GM21360 (cell line): Measurements from ENCODE around the gene COP1.
"Not testable (repeated sequence)": the region's sequence is repeated elsewhere in the genome, so short reads cannot be mapped to it uniquely, and the experiment has no call there.

Experiments
- ATAC-seq: cut with Tn5 transposase; IDR thresholded peaks from one replicate; pipeline ENCODE4 v1.9.1; 2021; ENCODE audit warnings: mild to moderate bottlenecking, moderate library complexity; ENCODE audit not compliant: unreplicated experiment

The COP1 gene

DNA sequence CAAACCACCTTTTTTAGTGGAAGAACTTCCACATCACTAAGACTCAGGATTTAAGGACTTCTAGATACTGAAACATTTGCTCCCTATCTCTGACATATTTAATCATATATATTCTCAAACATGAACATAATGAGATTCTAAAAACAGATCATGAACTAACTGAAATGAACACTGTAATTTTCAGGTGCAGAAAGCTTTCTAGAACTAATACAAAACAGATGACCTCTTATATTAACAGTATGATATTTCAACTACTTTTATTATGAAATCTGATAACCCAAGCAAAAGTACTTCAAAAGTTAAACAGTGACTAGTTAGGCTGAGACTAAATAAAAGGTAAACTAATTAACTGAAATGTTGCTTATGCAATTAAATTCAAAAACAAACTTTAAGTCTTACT lies 157.5 kb downstream of the COP1 start:
- no peak for ATAC-seq

DNA sequence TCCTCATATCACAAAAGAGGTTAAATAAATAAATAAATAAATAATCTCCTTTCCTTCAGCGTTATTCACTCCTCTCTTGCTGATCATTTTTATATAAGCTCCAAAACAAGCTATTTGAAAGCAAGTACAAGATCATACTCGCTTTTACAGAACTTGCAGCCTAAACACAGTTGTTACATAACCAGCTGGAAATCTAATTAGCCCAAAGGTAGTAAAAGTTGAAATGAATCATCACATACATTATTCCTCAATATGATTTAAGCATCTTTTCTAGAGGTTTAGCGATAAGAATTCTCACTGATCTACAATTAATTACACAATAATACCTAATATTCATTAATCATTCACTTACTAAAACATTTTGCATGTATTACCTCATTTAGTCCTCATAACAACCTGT lies 160.2 kb downstream of the COP1 start:
- ATAC-seq: no peak

DNA sequence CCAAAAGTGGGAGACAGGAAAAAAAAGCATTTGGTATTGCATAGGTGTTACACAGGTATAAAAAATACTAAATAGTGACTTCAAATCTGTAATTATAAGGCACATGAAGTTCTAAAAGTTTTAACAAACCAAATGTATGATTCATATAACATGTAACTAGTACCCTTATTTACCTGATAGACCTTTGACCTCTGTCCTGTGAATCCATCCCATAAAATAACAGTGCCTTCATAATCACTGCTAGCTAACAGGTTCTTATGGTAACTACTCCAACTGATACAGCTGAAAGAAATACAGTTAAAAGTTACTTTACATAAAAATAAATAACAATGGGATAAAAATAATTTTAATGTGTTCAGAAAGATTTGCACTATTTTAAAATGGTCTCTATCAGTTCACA lies 163.5 kb downstream of the COP1 start:
- ATAC-seq: no peak

DNA sequence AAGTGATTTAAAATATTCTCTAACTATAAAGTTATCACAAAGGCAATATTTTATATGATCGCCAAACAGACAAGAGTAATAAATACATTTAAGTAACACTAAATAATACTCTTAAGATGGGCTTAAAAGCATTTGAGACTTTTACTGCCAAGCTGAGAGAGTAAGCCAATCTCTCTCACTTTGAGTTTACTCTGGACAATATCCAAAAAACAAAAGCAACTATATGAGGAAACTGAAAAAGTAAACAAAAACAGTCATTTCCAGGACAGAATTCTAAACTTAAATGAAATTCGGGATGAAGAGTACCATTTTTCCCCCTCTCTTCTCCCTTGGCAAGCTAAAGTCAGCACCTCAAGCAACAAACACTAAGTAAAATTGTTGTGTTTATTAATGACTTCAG lies 173.2 kb downstream of the COP1 start:
- ATAC-seq: no peak

DNA sequence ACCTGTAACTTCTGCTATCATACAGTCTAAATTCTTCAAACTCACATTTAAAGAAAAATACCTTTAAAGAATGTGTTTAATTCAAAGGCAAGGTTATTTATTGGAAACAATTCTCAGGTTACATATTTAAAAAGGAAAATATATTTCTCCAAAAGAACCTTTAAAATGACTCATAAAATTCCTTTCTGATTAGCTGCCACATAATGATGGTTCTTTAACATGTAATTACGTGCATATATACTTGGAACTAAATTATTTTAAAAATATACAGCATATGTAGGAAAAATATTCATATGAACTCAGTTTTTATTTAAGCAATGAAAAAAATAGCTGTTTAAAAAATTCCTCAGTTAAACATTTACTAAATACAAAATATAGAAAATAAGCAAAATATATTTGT lies 173.6 kb downstream of the COP1 start:
- no peak for ATAC-seq

DNA sequence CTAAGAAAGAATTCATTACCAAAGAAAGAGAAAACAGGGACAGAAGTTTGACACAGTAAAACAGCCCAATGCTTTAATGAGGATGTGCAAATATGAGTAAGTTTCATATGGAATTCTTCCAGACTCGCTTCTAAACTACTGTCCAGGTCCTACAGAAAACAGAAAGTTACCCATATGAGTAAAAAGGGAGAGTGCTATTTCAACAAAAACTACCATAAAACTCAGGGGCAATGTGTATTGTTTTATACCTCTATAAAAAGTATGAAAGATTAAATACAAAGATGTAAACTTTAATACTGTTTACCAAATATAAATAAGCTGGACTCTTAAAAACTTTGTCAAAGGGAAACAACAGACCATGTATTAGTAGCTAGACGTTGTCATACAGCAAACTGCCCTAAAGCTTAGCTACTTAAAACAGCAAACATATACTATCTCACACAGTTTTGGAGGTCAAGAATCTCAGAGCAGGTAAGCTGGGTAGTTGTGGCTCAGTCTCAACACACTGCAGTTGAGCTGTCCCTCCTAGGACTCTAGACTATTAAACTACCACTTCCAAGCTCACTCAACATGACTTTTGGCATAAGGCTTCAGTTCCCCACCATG lies 174.9 kb downstream of the COP1 start:
- ATAC-seq: no peak

DNA sequence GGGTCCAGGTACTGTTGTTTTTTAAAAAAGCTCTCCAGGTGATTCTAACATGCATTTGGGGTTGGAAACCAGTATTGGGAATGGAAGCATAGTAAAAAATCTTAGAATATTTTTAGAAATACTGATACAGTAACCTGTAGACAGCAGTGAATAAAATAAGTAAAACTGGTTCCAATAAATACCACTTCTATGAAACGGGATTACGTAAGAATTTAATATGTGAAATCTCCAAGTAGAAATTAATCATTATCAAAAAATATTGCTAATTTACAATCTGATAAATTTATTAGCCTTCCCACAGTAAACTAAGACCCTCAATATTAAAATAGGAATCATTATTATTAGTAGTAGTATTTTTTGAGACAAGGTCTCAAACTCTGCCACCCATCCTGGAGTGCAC lies 177.5 kb downstream of the COP1 start:
- no peak for ATAC-seq

DNA sequence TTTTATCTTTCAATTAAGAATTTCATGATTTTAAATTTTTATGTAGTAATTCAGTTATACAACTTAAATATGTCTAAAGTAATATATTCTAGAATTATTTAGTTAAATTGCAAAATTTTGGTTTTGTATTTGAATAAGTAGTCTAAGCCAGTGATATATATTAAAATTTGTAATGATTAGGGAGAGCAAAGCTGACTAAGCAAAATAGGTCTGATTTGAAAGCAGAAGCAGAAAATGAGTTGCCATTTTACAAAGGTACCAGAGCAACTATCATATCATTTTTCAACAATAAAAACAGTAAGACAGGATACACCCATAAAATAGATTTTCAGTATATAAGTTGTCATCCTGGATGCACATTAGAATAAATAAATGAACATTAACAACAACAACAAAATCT lies 177.9 kb downstream of the COP1 start:
- ATAC-seq: no peak

DNA sequence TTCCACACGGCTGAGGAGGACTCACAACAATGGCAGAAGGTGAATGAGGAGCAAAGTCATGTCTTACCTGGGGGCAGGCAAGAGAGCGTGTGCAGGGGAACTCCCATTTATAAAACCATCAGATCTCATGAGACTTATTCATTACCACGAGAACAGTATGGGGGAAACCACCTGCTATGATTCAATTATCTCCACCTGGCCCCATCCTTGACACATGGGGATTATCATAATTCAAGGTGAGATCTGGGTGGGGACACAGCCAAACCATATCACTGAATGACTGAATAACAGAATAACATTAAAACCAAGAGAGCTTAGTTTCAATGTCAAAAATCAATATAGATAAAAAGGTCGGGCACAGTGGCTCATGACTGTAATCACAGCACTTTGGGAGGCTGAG lies 179.2 kb downstream of the COP1 start:
- ATAC-seq: not testable (repeated sequence)

DNA sequence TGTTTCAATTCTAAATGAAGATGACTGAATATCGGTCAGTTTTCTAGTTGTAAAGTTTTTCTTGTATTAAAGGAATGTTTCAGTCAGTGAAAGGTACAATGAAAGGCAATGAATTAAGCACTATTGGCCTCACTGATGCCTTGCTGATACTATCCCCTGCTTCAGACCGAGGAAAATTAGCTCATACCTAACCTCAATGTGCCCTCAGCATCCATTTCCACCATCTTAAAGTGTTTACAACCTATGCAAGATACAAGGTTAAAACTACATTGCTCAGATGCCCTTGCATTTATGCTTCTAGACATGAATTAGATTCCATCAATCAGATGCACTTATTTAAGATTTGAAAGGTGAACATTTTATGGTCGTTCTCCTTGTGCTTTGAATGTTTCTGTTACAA lies 184.5 kb downstream of the COP1 start:
- ATAC-seq: no peak

DNA sequence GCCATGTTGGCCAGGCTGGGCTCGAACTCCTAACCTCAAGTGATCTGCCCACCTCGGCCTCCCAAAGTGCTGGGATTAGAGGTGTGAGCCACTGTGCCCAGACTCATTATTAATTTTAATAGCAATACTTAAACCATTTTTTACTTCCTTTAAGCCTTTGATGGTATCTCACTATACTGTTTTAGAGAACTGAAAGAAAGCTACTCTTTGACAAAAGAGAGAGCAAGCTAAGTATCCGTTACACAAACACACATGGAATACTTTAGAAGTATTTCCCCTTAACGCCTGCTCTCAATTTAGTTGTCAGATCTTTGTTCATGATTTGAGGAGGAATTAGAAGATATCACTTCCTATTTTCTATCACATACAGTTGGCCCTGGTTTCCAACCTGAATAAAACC lies 189.4 kb downstream of the COP1 start:
- no peak for ATAC-seq

DNA sequence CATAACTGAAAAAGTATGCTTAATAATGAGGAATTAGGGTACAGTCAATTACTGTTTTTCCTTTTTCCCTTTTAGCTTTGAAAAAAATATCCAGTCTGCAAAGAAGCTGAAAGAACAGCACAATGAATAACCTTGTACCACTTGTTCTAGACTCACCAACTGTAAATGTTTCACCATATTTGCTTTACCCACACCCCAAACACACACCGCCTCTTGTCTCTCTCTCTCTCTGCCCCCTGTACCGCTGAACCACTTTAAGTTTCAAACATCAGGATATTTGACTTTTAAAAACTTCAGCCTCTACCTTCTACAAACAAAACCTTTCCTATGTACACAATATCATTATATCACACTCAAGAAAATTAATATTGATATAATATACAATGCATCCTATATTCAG lies 197.1 kb downstream of the COP1 start:
- no peak for ATAC-seq

DNA sequence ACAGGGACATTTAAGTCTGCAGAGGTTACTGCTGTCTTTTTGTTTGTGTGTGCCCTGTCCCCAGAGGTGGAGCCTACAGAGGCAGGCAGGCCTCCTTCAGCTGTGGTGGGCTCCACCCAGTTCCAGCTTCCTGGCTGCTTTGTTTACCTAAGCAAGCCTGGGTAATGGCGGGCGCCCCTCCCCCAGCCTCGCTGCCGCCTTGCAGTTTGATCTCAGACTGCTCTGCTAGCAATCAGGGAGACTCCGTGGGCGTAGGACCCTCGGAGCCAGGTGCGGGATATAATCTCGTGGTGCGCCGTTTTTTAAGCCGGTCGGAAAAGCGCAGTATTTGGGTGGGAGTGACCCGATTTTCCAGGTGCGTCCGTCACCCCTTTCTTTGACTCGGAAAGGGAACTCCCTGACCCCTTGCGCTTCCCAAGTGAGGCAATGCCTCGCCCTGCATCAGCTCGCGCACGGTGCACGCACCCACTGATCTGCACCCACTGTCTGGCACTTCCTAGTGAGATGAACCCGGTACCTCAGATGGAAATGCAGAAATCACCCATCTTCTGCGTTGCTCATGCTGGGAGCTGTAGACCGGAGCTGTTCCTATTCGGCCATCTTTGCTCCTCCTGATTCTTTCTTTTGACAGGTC lies 199.2 kb downstream of the COP1 start:
- not testable (repeated sequence) for ATAC-seq

DNA sequence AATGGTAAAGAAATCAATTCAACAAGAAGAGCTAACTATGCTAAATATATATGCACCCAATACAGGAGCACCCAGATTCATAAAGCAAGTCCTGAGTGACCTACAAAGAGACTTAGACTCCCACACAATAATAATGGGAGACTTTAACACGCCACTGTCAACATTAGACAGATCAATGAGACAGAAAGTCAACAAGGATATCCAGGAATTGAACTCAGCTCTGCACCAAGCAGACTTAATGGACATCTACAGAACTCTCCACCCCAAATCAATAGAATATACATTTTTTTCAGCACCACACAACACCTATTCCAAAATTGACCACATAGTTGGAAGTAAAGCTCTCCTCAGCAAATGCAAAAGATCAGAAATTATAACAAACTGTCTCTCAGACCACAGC lies 212.4 kb downstream of the COP1 start:
- ATAC-seq: not testable (repeated sequence)

DNA sequence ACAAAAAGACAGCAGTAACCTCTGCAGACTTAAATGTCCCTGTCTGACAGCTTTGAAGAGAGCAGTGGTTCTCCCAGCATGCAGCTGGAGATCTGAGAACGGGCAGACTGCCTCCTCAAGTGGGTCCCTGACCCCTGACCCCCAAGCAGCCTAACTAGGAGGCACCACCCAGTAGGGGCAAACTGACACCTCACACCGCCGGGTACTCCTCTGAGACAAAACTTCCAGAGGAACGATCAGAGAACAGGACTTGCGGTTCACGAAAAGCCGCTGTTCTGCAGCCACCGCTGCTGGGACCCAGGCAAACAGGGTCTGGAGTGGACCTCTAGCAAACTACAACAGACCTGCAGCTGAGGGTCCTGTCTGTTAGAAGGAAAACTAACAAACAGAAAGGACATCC lies 214.3 kb downstream of the COP1 start:
- not testable (repeated sequence) for ATAC-seq

DNA sequence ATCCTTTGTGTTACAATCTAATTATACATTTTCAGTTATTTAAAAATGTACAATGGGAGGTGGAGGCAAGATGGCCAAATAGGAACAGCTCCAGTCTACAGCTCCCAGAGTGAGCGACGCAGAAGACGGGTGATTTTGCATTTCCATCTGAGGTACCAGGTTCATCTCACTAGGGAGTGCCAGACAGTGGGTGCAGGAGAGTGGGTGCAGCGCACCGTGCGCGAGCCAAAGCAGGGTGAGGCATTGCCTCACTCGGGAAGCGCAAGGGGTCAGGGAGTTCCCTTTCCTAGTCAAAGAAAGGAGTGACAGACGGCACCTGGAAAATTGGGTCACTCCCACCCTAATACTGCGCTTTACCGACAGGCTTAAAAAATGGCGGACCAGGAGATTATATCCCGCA lies 214.9 kb downstream of the COP1 start:
- not testable (repeated sequence) for ATAC-seq

DNA sequence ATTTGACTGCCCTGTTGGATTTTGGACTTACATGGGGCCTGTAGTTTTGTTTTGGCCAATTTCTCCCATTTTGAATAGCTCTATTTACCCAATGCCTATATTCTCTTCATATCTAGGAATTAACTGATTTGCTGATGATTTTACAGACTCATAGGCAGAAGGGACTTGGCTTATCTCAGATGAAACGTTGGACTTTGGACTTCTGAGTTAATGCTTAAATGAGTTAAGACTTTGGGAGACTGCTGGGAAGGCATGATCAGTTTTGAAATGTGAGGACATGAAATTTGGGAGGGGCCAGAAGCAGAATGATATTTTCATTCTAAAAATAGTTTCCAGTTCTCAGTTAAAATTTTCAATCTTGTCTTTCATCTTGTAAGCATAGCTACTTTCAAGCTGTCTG lies 222.3 kb downstream of the COP1 start:
- no peak for ATAC-seq

DNA sequence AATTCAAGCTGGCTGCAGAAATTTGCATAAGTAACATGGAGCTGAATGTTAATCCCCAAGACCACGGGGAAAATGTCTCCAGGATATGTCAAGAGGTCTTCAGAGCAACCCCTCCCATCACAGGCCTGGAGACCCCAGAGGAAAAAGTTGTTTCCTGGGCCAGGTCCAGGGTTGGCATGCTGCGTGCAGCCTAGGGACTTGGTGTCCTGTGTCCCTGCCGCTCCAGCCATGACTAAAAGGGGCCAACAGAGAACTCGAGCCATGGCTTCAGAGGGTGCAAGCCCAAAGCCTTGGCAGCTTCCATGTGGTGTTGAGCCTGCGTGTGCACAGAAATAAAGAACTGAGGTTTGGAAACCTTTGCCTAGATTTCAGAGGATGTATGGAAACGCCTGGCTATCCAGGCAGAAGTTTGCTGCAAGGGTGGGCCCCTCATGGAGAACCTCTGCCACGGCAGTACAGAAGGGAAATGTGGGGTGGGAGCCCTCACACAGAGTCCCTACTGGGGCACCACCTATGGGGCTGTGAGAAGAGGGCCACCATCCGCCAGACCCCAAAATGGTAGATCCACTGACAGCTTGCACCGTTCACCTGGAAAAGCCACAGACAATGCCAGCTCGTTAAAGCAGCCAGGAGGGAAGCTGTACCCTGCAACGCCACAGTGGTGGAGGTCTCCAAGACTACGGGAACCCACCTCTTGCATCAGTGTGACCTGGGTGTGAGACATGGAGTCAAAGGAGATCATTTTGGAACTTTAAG lies 222.9 kb downstream of the COP1 start:
- no peak for ATAC-seq

DNA sequence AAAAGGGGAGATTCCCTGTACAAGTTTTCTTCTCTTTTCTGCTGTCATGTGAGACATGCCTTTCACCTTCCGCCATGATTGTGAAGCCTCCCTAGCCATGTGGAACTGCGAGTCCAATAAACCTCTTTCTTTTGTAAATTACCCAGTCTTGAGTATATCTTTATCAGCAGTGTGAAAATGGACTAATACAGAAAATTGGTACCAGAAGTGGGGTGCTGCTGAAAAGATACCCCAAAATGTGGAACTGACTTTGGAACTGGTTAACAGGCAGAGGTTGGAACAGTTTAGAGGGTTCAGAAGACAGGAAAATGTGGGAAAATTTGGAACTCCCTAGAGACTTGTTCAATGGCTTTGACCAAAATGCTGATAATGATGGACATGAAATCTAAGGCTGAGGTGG lies 223.7 kb downstream of the COP1 start:
- not testable (repeated sequence) for ATAC-seq

DNA sequence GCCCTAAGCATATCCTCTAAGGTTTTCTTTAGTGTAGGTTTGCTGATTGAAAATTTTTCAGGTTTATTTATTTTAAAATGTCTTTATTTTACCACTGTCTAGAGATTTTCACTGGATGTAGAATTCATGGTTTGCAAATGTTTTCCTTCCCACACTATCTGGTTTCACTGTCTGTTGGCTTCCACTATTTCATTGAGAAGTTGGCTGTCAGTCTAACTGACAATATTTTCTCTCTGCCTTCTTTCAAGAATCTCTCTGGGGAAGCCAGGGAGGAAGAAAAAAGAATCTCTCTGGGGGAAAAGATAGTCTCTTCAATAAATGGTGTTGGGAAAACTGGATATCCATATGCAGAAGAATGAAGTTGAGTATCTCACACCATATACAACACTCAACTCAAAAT lies 226.0 kb downstream of the COP1 start:
- ATAC-seq: no peak

DNA sequence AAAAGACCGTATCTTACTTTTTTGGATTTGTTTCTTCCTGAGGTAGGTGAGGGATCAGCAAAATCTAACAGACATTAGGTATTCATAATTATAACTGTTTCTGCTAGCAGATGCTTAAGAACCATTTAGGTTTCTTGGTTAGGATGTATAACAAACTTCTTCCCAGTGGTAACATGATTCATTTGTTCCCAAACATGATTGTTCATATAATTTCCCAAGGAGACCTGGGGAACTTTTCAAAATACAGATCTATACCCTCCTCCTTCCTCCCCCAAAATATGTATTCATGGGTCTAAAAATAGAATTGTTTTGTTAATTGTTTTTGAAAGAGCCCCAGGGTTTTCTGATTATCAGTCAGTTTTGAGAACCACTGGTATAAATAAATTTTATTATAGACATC lies 228.2 kb downstream of the COP1 start:
- ATAC-seq: no peak

DNA sequence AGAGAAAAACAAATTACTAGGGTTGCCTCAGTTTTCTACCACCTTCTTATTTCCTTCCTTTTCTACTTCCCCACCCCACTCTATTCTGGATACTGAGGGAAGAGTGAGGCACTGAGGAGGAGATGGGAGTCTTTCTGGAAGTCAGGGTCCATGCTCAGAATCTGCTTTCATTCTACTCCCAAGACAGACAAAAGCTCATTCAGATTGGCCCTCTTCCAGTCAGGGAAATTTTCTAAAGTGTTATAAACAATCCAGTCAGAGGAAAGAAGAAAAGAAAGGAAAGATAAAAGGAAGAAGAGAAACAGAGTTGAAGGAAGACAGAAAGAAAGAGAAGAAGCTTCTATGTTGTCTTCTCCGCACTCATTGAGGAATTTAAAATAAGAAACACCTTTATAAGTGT lies 228.6 kb downstream of the COP1 start:
- no peak for ATAC-seq
